H9 (cell line): Measurements from ENCODE around the gene RARB. TPM values are rescaled to one million over a fixed set of nuclear protein-coding genes. Genes with fewer than 3 reads are reported as not detected.

ENCODE experiments used
- DNase-seq: peaks from one replicate; pipeline ENCODE4 v3.0.0-alpha.2; 2017
- H2AFZ ChIP-seq: one replicate; pipeline ENCODE4 v1.6.1; 2013; ENCODE audit warnings: mild to moderate bottlenecking, low read length, control low read depth, moderate library complexity
- H2AK5ac ChIP-seq: 2 replicates; pipeline ENCODE4 v1.6.1; 2013; ENCODE audit warnings: low read length, control low read depth, mixed read lengths; ENCODE audit not compliant: insufficient read length
- H2BK120ac ChIP-seq: one replicate; pipeline ENCODE4 v1.6.1; 2013; ENCODE audit warnings: low read depth, mild to moderate bottlenecking, low read length, control low read depth, inconsistent platforms; ENCODE audit not compliant: poor library complexity, severe bottlenecking
- H2BK12ac ChIP-seq: 2 replicates; pipeline ENCODE4 v1.6.1; 2013; ENCODE audit warnings: low read length, control low read depth, mixed read lengths, low read depth; ENCODE audit not compliant: insufficient read length
- H2BK15ac ChIP-seq: 2 replicates; pipeline ENCODE4 v1.6.1; 2013; ENCODE audit warnings: low read depth, low read length, control low read depth
- H2BK20ac ChIP-seq: one replicate; pipeline ENCODE4 v1.6.1; 2013; ENCODE audit warnings: low read depth, mild to moderate bottlenecking, low read length, control low read depth, inconsistent platforms; ENCODE audit not compliant: poor library complexity, severe bottlenecking
- H2BK5ac ChIP-seq: 2 replicates; pipeline ENCODE4 v1.6.1; 2013; ENCODE audit warnings: low read length, control low read depth, mixed read lengths; ENCODE audit not compliant: insufficient read length
- H3K14ac ChIP-seq: 2 replicates; pipeline ENCODE4 v1.6.1; 2013; ENCODE audit warnings: low read length, control low read depth; ENCODE audit not compliant: insufficient read depth
- H3K18ac ChIP-seq: 2 replicates; pipeline ENCODE4 v1.6.1; 2013; ENCODE audit warnings: low read depth, mild to moderate bottlenecking, mixed read lengths, low read length, control low read depth; ENCODE audit not compliant: insufficient read length
- H3K23ac ChIP-seq: 2 replicates; pipeline ENCODE4 v1.6.1; 2013; ENCODE audit warnings: low read length, control low read depth, mixed read lengths, low read depth; ENCODE audit not compliant: insufficient read length
- H3K23me2 ChIP-seq: 2 replicates; pipeline ENCODE4 v1.6.1; 2013; ENCODE audit warnings: low read depth, mild to moderate bottlenecking, mixed read lengths, low read length, control low read depth; ENCODE audit not compliant: insufficient read length, poor library complexity, severe bottlenecking
- H3K27ac ChIP-seq: 2 replicates; pipeline ENCODE4 v1.5.1; 2013; ENCODE audit warnings: low read length, control low read depth, mixed read lengths, low read depth; ENCODE audit not compliant: insufficient read length
- H3K27me3 ChIP-seq: 2 replicates; pipeline ENCODE4 v1.6.1; 2013; ENCODE audit warnings: low read length, control low read depth, inconsistent platforms; ENCODE audit not compliant: insufficient read depth
- H3K4ac ChIP-seq: 2 replicates; pipeline ENCODE4 v1.6.1; 2013; ENCODE audit warnings: low read depth, mild to moderate bottlenecking, control low read depth, inconsistent platforms, low read length, moderate library complexity
- H3K4me1 ChIP-seq: 2 replicates; pipeline ENCODE4 v1.6.1; 2013; ENCODE audit warnings: low read length, control low read depth, inconsistent platforms; ENCODE audit not compliant: insufficient read depth
- H3K4me2 ChIP-seq: 2 replicates; pipeline ENCODE4 v1.6.1; 2013; ENCODE audit warnings: low read length, control low read depth, mixed read lengths; ENCODE audit not compliant: insufficient read length, insufficient read depth
- H3K56ac ChIP-seq: 2 replicates; pipeline ENCODE4 v1.6.1; 2013; ENCODE audit warnings: low read depth, mild to moderate bottlenecking, mixed read lengths, low read length, control low read depth; ENCODE audit not compliant: insufficient read length
- H3K79me1 ChIP-seq: 2 replicates; pipeline ENCODE4 v1.6.1; 2013; ENCODE audit warnings: low read depth, mild to moderate bottlenecking, moderate library complexity, low read length, control low read depth, inconsistent platforms; ENCODE audit not compliant: insufficient read depth, poor library complexity, severe bottlenecking
- H3K79me2 ChIP-seq: 2 replicates; pipeline ENCODE4 v1.6.1; 2013; ENCODE audit warnings: low read length, control low read depth, inconsistent platforms; ENCODE audit not compliant: insufficient read depth
- H3K9ac ChIP-seq: 2 replicates; pipeline ENCODE4 v1.6.1; 2013; ENCODE audit warnings: low read length, control low read depth, mixed read lengths; ENCODE audit not compliant: insufficient read length; ENCODE audit errors: extremely low read depth
- H3K9me3 ChIP-seq: one replicate; pipeline ENCODE4 v1.6.1; 2013; ENCODE audit warnings: low read depth, low read length, inconsistent platforms; ENCODE audit not compliant: control insufficient read depth
- H3T11ph ChIP-seq: one replicate; pipeline ENCODE4 v1.6.1; 2013; ENCODE audit warnings: mild to moderate bottlenecking, low read length, control low read depth, inconsistent platforms
- H4K20me1 ChIP-seq: one replicate; pipeline ENCODE4 v1.6.1; 2013; ENCODE audit not compliant: control insufficient read depth, insufficient read length, insufficient read depth
- H4K5ac ChIP-seq: 2 replicates; pipeline ENCODE4 v1.6.1; 2013; ENCODE audit warnings: low read depth, mild to moderate bottlenecking, mixed read lengths, low read length, control low read depth; ENCODE audit not compliant: insufficient read length
- H4K8ac ChIP-seq: replicated peaks from 2 replicates; pipeline ENCODE4 v1.6.1; 2013; ENCODE audit warnings: low read length, control low read depth, mixed read lengths, low read depth; ENCODE audit not compliant: insufficient read length
- H4K91ac ChIP-seq: 2 replicates; pipeline ENCODE4 v1.6.1; 2013; ENCODE audit warnings: low read depth, mild to moderate bottlenecking, moderate library complexity, mixed read lengths, low read length, control low read depth; ENCODE audit not compliant: insufficient read length
- H3K27ac Mint-ChIP-seq, 3 experiments: 2 replicates in 2 of 3; 3 replicates in 1 of 3; pipeline ENCODE4 v1.8.0; 2020 to 2021; ENCODE audit warnings: mixed read lengths in 3 of 3, mild to moderate bottlenecking in 1 of 3, moderate library complexity in 1 of 3
- H3K27me3 Mint-ChIP-seq: 2 replicates; pipeline ENCODE4 v1.8.0; 2021; ENCODE audit warnings: low read depth, mild to moderate bottlenecking, moderate library complexity, mixed read lengths
- H3K36me3 Mint-ChIP-seq, 3 experiments: 2 replicates in 2 of 3; 3 replicates in 1 of 3; pipeline ENCODE4 v1.8.0; 2020 to 2021; ENCODE audit warnings: low read depth in 3 of 3, mixed read lengths in 3 of 3; ENCODE audit not compliant: insufficient read depth in 1 of 3
- H3K4me1 Mint-ChIP-seq, 2 experiments: 2 replicates each; pipeline ENCODE4 v1.8.0; 2020; ENCODE audit warnings: mixed read lengths in 2 of 2
- H3K4me3 Mint-ChIP-seq, 2 experiments: 2 replicates in 1 of 2; 3 replicates in 1 of 2; pipeline ENCODE4 v1.8.0; 2020 to 2021; ENCODE audit warnings: mild to moderate bottlenecking in 2 of 2, mixed read lengths in 2 of 2, moderate library complexity in 1 of 2
- H3K9me3 Mint-ChIP-seq, 2 experiments: 2 replicates in 1 of 2; 3 replicates in 1 of 2; pipeline ENCODE4 v1.8.0; 2020; ENCODE audit warnings: mild to moderate bottlenecking in 2 of 2, mixed read lengths in 2 of 2, moderate library complexity in 1 of 2
- CTCF ChIP-seq: fragments of 200-600 bp; sonication (generic); conservative IDR thresholded peaks from 3 replicates; pipeline ENCODE4 v1.8.0; 2021; ENCODE audit warnings: antibody characterized with exemption, mild to moderate bottlenecking
- WGBS: extraction: QIAGEN DNeasy Blood & Tissue Kit; methylation state at CpG from one replicate; pipeline ENCODE4 v1.1.7; 2013; ENCODE audit warnings: missing lambda C conversion rate, low lambda C conversion rate, mixed read lengths; ENCODE audit not compliant: insufficient read length; ENCODE audit errors: extremely low coverage; 5-methylcytosine and 5-hydroxymethylcytosine counted together
- total RNA-seq: library from RNA; stranded (reverse); gene quantifications from 2 replicates; pipeline ENCODE4 v1.2.1, GENCODE V29; 2021

The RARB gene
- total RNA-seq, 1 experiment from 2014 or later: 0.22 TPM

GRCh38 chr3:25578059-25578458 lies 150.0 kb downstream of the RARB start:
- Mint-ChIP-seq H3K9me3 (no peaks in the 10 kb centered on the region; a peak in 1 of 5 replicates), H3K4me3 (no peak overlapping the region; a peak in 1 of 5 replicates), H3K4me1 (peaks cover 18 to 24% of the 10 kb centered on the region in 2 experiments), H3K27me3 (no peaks in the 10 kb centered on the region), H3K27ac (no peak overlapping the region), H3K36me3 (no peaks in the 10 kb centered on the region; a peak in 1 of 7 replicates)
- Histone ChIP-seq H2BK12ac (no peak overlapping the region), H3K23me2 (no peaks in the 10 kb centered on the region), H3K9me3 (no peaks in the 10 kb centered on the region), H3K56ac (no peak overlapping the region), H2BK15ac (no peak overlapping the region), H3K79me2 (no peaks in the 10 kb centered on the region), H2AK5ac (no peak overlapping the region), H3K79me1 (no peaks in the 10 kb centered on the region), H3K4me2 (no peak overlapping the region), H3K18ac (no peak overlapping the region), H2BK120ac (no peak overlapping the region), H2AFZ (no peak overlapping the region), H3K4me1 (no peaks in the 10 kb centered on the region; the same call in 1 of the 2 replicates), H3T11ph (no peak overlapping the region), H3K23ac (no peak overlapping the region), H4K5ac (no peak overlapping the region), H2BK20ac (no peak overlapping the region), H4K91ac (no peak overlapping the region), H3K9ac (no peak overlapping the region), H3K27ac (no peak overlapping the region), H3K14ac (no peak overlapping the region), H2BK5ac (no peak overlapping the region), H3K27me3 (no peaks in the 10 kb centered on the region), H4K20me1 (no peaks in the 10 kb centered on the region), H4K8ac (no peak overlapping the region), H3K4ac (no peak overlapping the region)
- WGBS: no CpG with 5 or more reads among the region's 10 CpGs
- no peak for DNase-seq
- TF ChIP-seq CTCF: no peak
